B cell (primary cell): Measurements from ENCODE around the gene GINS3.

ENCODE experiments used
- EZH2 ChIP-seq: IDR thresholded peaks from 2 replicates; pipeline ENCODE4 v1.6.1; 2012; ENCODE audit warnings: borderline replicate concordance, low read depth, mild to moderate bottlenecking, moderate library complexity, low read length; ENCODE audit not compliant: insufficient read depth, poor library complexity, severe bottlenecking
- TF ChIP-seq, protein P1 (sequence below): fragments of 200-600 bp; IDR thresholded peaks from one replicate; pipeline ENCODE4 v1.8.0; 2022; ENCODE audit warnings: antibody characterized with exemption, mild to moderate bottlenecking

DNA sequence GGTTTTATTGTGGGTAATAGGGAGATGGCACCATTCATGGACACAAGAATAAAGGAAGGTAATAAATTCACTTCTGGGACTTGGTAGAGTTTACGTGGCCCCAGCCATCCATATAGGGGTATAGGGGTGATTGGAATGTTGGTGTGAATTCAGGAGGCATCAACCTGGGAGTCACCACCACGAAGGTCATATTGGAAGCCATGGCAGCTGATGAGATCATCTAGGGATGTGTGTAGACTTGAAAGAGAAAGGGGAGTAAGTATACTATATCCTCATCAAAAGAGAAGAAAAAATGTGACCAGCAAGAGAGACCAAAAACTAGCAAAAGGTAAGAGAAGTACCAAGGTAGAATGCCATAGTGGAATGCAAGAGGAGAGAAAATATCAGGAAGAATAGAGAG lies 26.6 kb upstream of the GINS3 start:
- TF ChIP-seq, protein P1, sequence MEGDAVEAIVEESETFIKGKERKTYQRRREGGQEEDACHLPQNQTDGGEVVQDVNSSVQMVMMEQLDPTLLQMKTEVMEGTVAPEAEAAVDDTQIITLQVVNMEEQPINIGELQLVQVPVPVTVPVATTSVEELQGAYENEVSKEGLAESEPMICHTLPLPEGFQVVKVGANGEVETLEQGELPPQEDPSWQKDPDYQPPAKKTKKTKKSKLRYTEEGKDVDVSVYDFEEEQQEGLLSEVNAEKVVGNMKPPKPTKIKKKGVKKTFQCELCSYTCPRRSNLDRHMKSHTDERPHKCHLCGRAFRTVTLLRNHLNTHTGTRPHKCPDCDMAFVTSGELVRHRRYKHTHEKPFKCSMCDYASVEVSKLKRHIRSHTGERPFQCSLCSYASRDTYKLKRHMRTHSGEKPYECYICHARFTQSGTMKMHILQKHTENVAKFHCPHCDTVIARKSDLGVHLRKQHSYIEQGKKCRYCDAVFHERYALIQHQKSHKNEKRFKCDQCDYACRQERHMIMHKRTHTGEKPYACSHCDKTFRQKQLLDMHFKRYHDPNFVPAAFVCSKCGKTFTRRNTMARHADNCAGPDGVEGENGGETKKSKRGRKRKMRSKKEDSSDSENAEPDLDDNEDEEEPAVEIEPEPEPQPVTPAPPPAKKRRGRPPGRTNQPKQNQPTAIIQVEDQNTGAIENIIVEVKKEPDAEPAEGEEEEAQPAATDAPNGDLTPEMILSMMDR: no peak
- no peak for TF ChIP-seq EZH2
